Measurements from ENCODE around the gene TMEM263. TPM values are rescaled to one million over a fixed set of nuclear protein-coding genes. Genes with fewer than 3 reads are reported as not detected.
"Not testable (repeated sequence)": the region's sequence is repeated elsewhere in the genome, so short reads cannot be mapped to it uniquely, and the experiment has no call there.

TMEM263 gene
- total RNA-seq, 2 donors from 2014 or later = 25.7 to 39.3 TPM

DNA sequence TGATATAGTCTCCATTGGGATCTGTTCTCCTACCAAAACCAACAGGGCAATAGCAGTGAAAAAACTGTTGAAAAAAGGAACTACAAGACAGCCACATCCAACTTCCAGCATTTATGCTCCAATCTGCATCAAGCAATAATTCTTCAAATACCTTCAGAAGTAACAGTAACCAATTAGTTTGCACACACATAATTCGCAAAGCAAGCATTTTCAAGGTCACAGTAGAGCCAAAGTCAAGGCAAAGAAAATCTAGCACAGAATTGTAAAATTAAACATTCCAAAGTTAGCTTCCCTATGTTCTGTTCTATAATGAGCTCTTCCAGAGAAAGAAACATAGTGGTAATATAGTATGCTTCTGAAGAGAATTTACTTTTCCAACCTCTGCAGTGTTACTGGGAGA lies 42.2 kb downstream of the TMEM263 start:
- H3K36me3 Mint-ChIP-seq (ENCODE audit: low read depth) = peaks cover 59% of the 10 kb centered on the region
- H3K4me3 Mint-ChIP-seq = no peak overlapping the region
- no peaks in the 10 kb centered on the region for H3K4me1 Mint-ChIP-seq
- H3K27ac Mint-ChIP-seq = no peak overlapping the region
- DNase-seq = no peak
- Histone ChIP-seq H3K27ac (ENCODE audit: low read depth, low read length) (no peak overlapping the region), H3K4me3 (ENCODE audit: low read length) (no peak overlapping the region), H3K9ac (ENCODE audit: extremely low read depth, low read length, poor library complexity, severe bottlenecking) (no peak overlapping the region), H3K4me1 (ENCODE audit: control insufficient read depth, insufficient read depth, low read length) (no peaks in the 10 kb centered on the region), H3K36me3 (ENCODE audit: control insufficient read depth, insufficient read depth, low read length) (peaks cover 66% of the 10 kb centered on the region), H3K27me3 (ENCODE audit: control insufficient read depth, insufficient read depth, low read length, poor library complexity, severe bottlenecking) (no peaks in the 10 kb centered on the region), H3K9me3 (ENCODE audit: control insufficient read depth, low read length) (peaks cover 5% of the 10 kb centered on the region)
- peaks cover 4% of the 10 kb centered on the region for H3K9me3 Mint-ChIP-seq
- no peaks in the 10 kb centered on the region for H3K27me3 Mint-ChIP-seq (ENCODE audit: insufficient read depth)
- 90 to 100% methylated on average over 1 of the region's 1 CpG for WGBS, 2 experiments (ENCODE audit: insufficient coverage in 1 of 2, insufficient read length in 1 of 2)
- TF ChIP-seq, protein P1, sequence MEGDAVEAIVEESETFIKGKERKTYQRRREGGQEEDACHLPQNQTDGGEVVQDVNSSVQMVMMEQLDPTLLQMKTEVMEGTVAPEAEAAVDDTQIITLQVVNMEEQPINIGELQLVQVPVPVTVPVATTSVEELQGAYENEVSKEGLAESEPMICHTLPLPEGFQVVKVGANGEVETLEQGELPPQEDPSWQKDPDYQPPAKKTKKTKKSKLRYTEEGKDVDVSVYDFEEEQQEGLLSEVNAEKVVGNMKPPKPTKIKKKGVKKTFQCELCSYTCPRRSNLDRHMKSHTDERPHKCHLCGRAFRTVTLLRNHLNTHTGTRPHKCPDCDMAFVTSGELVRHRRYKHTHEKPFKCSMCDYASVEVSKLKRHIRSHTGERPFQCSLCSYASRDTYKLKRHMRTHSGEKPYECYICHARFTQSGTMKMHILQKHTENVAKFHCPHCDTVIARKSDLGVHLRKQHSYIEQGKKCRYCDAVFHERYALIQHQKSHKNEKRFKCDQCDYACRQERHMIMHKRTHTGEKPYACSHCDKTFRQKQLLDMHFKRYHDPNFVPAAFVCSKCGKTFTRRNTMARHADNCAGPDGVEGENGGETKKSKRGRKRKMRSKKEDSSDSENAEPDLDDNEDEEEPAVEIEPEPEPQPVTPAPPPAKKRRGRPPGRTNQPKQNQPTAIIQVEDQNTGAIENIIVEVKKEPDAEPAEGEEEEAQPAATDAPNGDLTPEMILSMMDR (conservative IDR thresholded peaks at IDR 0.05) = no peak

DNA sequence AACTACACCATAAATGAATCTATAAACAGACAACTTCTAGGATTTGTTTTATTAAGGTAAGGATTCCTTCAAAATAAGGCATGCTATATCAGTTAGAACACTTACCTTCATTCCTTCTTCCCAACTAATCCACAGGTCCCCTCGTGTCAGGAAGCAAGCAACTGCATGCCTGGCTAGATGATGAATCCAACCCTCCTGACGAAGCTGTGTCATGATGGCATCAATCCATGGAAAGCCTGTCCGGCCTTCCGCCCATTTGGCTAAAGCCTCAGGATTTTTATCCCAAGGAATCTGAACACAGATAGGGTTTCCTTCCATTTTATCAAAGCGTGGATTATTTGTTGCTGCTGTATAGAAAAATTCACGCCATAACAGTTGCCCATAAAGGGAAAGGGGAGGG lies 43.7 kb downstream of the TMEM263 start:
- WGBS, 2 experiments (ENCODE audit: insufficient coverage in 1 of 2, insufficient read length in 1 of 2) = 94 to 100% methylated on average over 3 to 6 of the region's 6 CpGs
- Mint-ChIP-seq H3K9me3 (peaks cover 4% of the 10 kb centered on the region), H3K27ac (no peak overlapping the region), H3K4me1 (no peaks in the 10 kb centered on the region), H3K27me3 (ENCODE audit: insufficient read depth) (no peaks in the 10 kb centered on the region), H3K4me3 (no peak overlapping the region), H3K36me3 (ENCODE audit: low read depth) (peaks cover 58% of the 10 kb centered on the region)
- Histone ChIP-seq H3K4me1 (ENCODE audit: control insufficient read depth, insufficient read depth, low read length) (no peaks in the 10 kb centered on the region), H3K9me3 (ENCODE audit: control insufficient read depth, low read length) (peaks cover 5% of the 10 kb centered on the region), H3K27me3 (ENCODE audit: control insufficient read depth, insufficient read depth, low read length, poor library complexity, severe bottlenecking) (no peaks in the 10 kb centered on the region), H3K4me3 (ENCODE audit: low read length) (no peak overlapping the region), H3K27ac (ENCODE audit: low read depth, low read length) (no peak overlapping the region), H3K9ac (ENCODE audit: extremely low read depth, low read length, poor library complexity, severe bottlenecking) (no peak overlapping the region), H3K36me3 (ENCODE audit: control insufficient read depth, insufficient read depth, low read length) (peaks cover 59% of the 10 kb centered on the region)
- TF ChIP-seq, protein P1 (conservative IDR thresholded peaks at IDR 0.05) = no peak
- DNase-seq = no peak

DNA sequence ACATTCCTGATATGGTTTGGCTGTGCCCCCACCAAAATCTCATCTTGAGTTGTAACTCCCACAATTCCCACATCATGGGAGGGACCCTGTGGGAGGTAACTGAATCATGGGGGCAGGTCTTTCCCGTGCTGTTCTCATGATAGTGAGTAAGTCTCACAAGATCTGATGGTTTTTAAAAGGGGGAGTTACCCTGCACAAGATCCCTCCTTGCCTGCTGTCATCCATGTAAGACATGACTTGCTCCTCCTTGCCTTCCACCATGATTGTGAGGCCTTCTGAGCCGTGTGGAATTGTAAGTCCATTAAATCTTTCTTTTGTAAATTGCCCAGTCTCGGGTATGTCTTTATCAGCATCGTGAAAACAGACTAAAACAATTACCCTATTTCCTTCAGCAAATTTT lies 47.0 kb downstream of the TMEM263 start:
- not testable (repeated sequence) for H3K27me3 ChIP-seq (ENCODE audit: control insufficient read depth, insufficient read depth, low read length, poor library complexity, severe bottlenecking); H3K9me3 Mint-ChIP-seq; H3K4me3 Mint-ChIP-seq; H3K27ac Mint-ChIP-seq; H3K4me3 ChIP-seq (ENCODE audit: low read length); H3K4me1 ChIP-seq (ENCODE audit: control insufficient read depth, insufficient read depth, low read length); H3K27me3 Mint-ChIP-seq (ENCODE audit: insufficient read depth); H3K9me3 ChIP-seq (ENCODE audit: control insufficient read depth, low read length); H3K9ac ChIP-seq (ENCODE audit: extremely low read depth, low read length, poor library complexity, severe bottlenecking); DNase-seq; H3K27ac ChIP-seq (ENCODE audit: low read depth, low read length); H3K4me1 Mint-ChIP-seq
- H3K36me3 Mint-ChIP-seq (ENCODE audit: low read depth) = peaks cover 38% of the 10 kb centered on the region
- H3K36me3 ChIP-seq (ENCODE audit: control insufficient read depth, insufficient read depth, low read length) = peaks cover 40% of the 10 kb centered on the region
- 90 to 92% methylated on average over 2 to 4 of the region's 4 CpGs for WGBS, 2 experiments (ENCODE audit: insufficient coverage in 1 of 2, insufficient read length in 1 of 2)

GRCh38 chr12:107007411-107007810 lies 51.7 kb downstream of the TMEM263 start:
- peaks cover 10% of the 10 kb centered on the region for H3K36me3 ChIP-seq (ENCODE audit: control insufficient read depth, insufficient read depth, low read length)
- H3K27me3 Mint-ChIP-seq (ENCODE audit: insufficient read depth) = no peaks in the 10 kb centered on the region
- H3K9me3 Mint-ChIP-seq = peaks cover 8% of the 10 kb centered on the region

More at GRCh38 chr12:107007411-107007810, 51.7 kb downstream of the TMEM263 start:
- Histone ChIP-seq H3K27ac (ENCODE audit: low read depth, low read length) (no peak overlapping the region), H3K4me3 (ENCODE audit: low read length) (no peak overlapping the region), H3K4me1 (ENCODE audit: control insufficient read depth, insufficient read depth, low read length) (no peaks in the 10 kb centered on the region), H3K27me3 (ENCODE audit: control insufficient read depth, insufficient read depth, low read length, poor library complexity, severe bottlenecking) (no peaks in the 10 kb centered on the region), H3K9me3 (ENCODE audit: control insufficient read depth, low read length) (peaks cover 20% of the 10 kb centered on the region), H3K9ac (ENCODE audit: extremely low read depth, low read length, poor library complexity, severe bottlenecking) (no peak overlapping the region)
- Mint-ChIP-seq H3K4me3 (no peak overlapping the region), H3K36me3 (ENCODE audit: low read depth) (peaks cover 27% of the 10 kb centered on the region), H3K27ac (no peak overlapping the region), H3K4me1 (no peaks in the 10 kb centered on the region)
- WGBS, 2 experiments (ENCODE audit: insufficient coverage in 1 of 2, insufficient read length in 1 of 2) = 88 to 92% methylated on average over 1 to 4 of the region's 4 CpGs
- DNase-seq = no peak
- TF ChIP-seq, protein P1 (conservative IDR thresholded peaks at IDR 0.05) = no peak
